Naive thymus-derived CD8-positive, alpha-beta T cell (primary cell): ENCODE data around the gene PALLD. TPM values are rescaled to one million over a fixed set of nuclear protein-coding genes. Genes with fewer than 3 reads are reported as not detected.

Experiments used
- ATAC-seq, 2 donors: fragments of 150-1000 bp; cut with Tn5 transposase in 1 of 2; sonication (Bioruptor Pico), chemical (Tn5 transposase) in 1 of 2; 1 replicate in 1 of 2; 2 replicates in 1 of 2; pipeline ENCODE4 v1.10.0; 2021; ENCODE audit warnings: mild to moderate bottlenecking in 2 of 2, moderate library complexity in 2 of 2
- POLR2A ChIA-PET: fragments of 350-600 bp; sonication (Branson Sonifier 250); formaldehyde crosslinking; loops from one replicate; lab custom pipeline; 2021; ENCODE audit warnings: antibody characterized with exemption; lab: Charles Lee
- DNase-seq, 10 donors: peaks; one replicate each; pipeline versions ENCODE4 v3.0.0 to v3.0.0-alpha.2; 2020 to 2022
- H3K27ac Mint-ChIP-seq, 10 donors: one replicate each; pipeline ENCODE4 v1.8.0; 2020 to 2022; ENCODE audit warnings: mild to moderate bottlenecking in 10 of 10, mixed read lengths in 10 of 10, moderate library complexity in 4 of 10, inconsistent platforms in 1 of 10
- H3K27me3 Mint-ChIP-seq, 5 donors: one replicate each; pipeline ENCODE4 v1.8.0; 2021 to 2022; ENCODE audit warnings: mixed read lengths in 5 of 5
- H3K36me3 Mint-ChIP-seq, 3 donors: one replicate each; pipeline ENCODE4 v1.8.0; 2020 to 2022; ENCODE audit warnings: mixed read lengths in 3 of 3, mild to moderate bottlenecking in 2 of 3, inconsistent platforms in 1 of 3
- H3K4me1 Mint-ChIP-seq, 4 donors: one replicate each; pipeline ENCODE4 v1.8.0; 2021 to 2022; ENCODE audit warnings: mixed read lengths in 4 of 4
- H3K4me3 Mint-ChIP-seq, 10 donors: one replicate each; pipeline ENCODE4 v1.8.0; 2020 to 2022; ENCODE audit warnings: mild to moderate bottlenecking in 10 of 10, mixed read lengths in 10 of 10, moderate library complexity in 6 of 10, inconsistent platforms in 1 of 10
- H3K9me3 Mint-ChIP-seq, 9 donors: one replicate each; pipeline ENCODE4 v1.8.0; 2020 to 2022; ENCODE audit warnings: mixed read lengths in 9 of 9, mild to moderate bottlenecking in 3 of 9, inconsistent platforms in 1 of 9, moderate library complexity in 1 of 9
- polyA plus RNA-seq, 3 donors: library from polyadenylated mRNA; unstranded; fragments of 300-500 nt; fragmentation: Illumina TruSeq; gene quantifications; one replicate each; pipeline ENCODE4 v1.2.3, GENCODE V29; 2021
- total RNA-seq, 8 experiments: library from RNA in 2 of 8; stranded (reverse) in 2 of 8; gene quantifications; one replicate each; pipeline ENCODE4 v1.2.3 and lab custom pipeline; 2021 to 2026

The PALLD gene
- total and polyA plus RNA-seq, 5 experiments from 2014 or later, result 0.08 to 0.34 (median 0.32) TPM; not detected in 2

DNA sequence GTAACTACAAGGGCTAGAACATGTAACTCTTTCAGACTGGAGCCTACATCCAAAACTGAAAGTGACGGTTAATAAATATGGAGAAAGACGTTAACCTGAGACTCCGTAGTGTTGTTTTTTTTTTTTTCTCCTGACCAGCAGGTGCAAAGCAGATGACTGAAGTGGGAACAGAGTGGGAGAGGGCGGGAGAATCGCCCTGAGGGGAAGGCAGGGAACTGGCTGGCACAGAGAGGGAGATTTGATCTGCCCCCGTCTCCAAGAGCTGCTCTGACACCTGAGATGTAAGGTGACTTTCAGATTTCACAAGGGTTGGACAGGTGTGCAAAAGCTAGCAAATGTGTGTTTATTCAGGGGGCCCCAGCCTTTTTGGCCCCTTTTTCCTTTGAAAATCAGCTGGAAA, 180.2 kb downstream of the PALLD start:
- Mint-ChIP-seq H3K9me3 (no peaks in the 10 kb centered on the region), H3K4me1 (no peaks in the 10 kb centered on the region), H3K27me3 (peaks cover 0 to 30% (median 14%) of the 10 kb centered on the region in 5 donors), H3K36me3 (no peaks in the 10 kb centered on the region), H3K27ac (no peak overlapping the region), H3K4me3 (no peak overlapping the region)
- no peak for DNase-seq
- ATAC-seq, result no peak
- POLR2A ChIA-PET, result no interaction called here

DNA sequence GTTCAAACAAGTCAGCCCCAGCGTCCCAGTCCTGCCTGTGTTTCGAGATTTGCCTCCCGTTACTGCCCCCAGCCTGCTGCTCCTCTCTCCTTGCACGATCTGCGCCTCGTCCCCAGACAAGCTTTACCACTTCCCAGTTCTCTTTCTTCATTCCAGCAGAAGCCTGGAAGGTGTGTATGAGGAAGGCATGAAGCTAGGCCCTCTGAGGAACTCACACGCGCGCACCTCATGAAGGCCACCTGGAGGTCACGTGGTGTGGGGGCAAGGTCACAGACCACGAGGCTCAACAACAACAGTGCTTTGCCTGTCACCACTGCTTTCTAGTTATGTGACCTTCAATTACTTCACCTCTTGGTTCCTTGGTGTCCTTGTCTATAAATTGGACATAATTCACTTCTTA, 181.0 kb downstream of the PALLD start:
- Mint-ChIP-seq H3K9me3 (no peaks in the 10 kb centered on the region), H3K36me3 (no peaks in the 10 kb centered on the region), H3K4me3 (no peak overlapping the region), H3K27me3 (peaks cover 0 to 30% (median 14%) of the 10 kb centered on the region in 5 donors), H3K4me1 (no peaks in the 10 kb centered on the region), H3K27ac (no peak overlapping the region)
- ATAC-seq (no peak), DNase-seq (no peak)
- POLR2A ChIA-PET, result no interaction called here

DNA sequence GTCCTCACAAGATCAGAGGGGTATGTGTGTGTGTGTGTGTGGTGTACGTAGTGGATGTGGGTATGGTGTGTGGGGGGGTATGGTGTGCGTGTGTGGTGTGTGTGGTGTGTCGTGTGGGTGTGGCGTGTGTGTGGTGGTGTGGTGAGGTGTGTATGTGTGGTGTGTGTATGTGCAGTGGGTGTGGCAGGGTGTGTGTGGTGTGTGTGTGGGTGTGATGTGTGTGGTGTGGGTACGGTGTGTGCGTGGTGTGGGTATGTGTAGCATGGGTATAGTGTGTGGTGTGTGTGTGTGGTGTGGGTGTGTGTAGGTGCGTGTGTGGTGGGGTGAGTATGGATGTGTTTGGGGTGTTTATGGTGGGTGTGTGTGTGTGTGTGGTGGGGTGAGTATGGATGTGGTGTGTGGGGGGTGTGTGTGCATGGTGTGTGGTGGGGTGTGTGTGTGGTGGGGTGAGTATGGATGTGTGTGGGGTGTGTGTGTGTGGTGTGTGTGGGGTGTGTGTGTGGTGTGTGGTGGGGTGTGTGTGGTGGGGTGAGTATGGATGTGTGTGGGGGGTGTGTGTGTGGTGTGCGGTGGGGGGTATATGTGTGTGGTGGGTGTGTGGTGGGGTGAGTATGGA, 182.0 kb downstream of the PALLD start:
- Mint-ChIP-seq H3K9me3 (no peaks in the 10 kb centered on the region), H3K36me3 (no peaks in the 10 kb centered on the region), H3K27me3 (peaks cover 0 to 30% (median 14%) of the 10 kb centered on the region in 5 donors), H3K27ac (no peak overlapping the region), H3K4me1 (no peaks in the 10 kb centered on the region), H3K4me3 (no peak overlapping the region)
- no peak for ATAC-seq
- DNase-seq, result no peak
- POLR2A ChIA-PET, result no interaction called here

DNA sequence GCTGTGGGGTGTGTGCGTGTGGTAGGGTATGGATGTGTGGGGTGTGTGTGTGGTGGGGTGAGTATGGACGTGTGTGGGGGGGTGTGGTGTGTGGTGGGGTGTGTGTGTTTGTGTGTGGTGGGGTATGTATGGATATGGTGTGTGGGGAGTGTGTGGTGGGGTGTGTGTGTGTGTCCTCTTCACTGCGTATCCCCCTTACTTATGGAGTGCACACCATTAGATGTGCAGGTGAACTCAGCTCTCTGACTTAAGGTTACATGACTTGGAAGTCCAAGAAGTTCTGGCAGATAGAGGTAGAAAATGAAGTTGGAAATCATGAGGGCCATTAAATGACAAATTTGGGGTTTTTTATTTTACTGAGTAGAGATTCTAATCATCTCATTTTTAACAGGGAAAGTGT, 182.5 kb downstream of the PALLD start:
- Mint-ChIP-seq H3K36me3 (no peaks in the 10 kb centered on the region), H3K4me3 (no peak overlapping the region), H3K27ac (no peak overlapping the region), H3K4me1 (no peaks in the 10 kb centered on the region), H3K9me3 (no peaks in the 10 kb centered on the region), H3K27me3 (peaks cover 0 to 30% (median 14%) of the 10 kb centered on the region in 5 donors)
- ATAC-seq, result no peak
- no peak for DNase-seq
- POLR2A ChIA-PET, result no interaction called here

DNA sequence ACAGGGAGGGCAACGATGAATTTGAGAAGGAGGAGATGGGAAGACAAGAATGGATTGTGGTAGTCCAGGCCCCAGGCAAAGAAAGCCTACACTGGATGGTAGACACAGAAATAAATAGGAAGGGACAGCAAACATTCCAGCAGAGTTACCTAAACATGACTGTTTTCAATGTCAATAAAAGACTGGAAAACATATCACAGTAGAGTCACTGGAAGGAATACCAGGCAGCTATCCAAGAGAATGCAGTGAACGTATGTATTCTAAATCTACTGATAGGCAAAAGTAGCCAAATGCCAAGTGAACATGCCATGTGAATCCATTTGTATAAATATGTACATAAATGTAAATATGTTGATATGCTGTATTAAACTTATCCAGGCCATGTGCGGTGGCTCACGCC, 183.0 kb downstream of the PALLD start:
- POLR2A ChIA-PET, result no interaction called here
- Mint-ChIP-seq H3K4me3 (no peak overlapping the region), H3K9me3 (no peaks in the 10 kb centered on the region), H3K36me3 (no peaks in the 10 kb centered on the region), H3K4me1 (no peaks in the 10 kb centered on the region), H3K27ac (no peak overlapping the region), H3K27me3 (peaks cover 0 to 30% (median 14%) of the 10 kb centered on the region in 5 donors)
- no peak for ATAC-seq
- no peak for DNase-seq

DNA sequence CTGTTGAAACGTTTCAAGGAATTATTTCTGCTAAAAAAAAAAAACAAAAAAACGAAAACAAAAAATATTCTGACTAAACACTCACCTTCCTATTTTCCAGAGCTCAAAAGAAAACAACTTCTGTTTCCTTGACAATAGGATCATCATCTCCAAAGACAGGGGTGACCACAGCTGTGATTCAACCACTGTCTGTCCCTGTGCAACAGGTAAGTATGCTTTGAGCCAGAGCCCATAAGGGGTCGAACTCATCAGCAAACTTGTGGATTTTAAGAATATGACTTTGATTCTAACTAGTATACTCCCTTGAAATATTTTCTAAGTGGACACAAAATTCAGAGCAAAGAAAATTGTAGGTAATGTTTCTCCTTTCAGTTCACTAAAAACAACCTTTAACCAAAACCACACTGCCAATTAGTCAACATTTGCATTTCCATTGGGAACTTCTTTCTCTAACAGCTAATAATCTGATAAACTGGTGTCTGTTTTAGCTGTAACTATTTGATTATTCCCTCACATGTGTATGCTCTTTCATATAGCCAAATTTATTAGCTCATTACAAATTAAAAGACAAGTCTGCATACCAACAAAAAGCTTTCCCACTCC, 186.1 kb downstream of the PALLD start:
- no peak overlapping the region for H3K4me3 Mint-ChIP-seq
- POLR2A ChIA-PET, result no interaction called here
- H3K36me3 Mint-ChIP-seq, result no peaks in the 10 kb centered on the region
- H3K9me3 Mint-ChIP-seq, result no peaks in the 10 kb centered on the region
- no peak for DNase-seq
- H3K4me1 Mint-ChIP-seq, result no peaks in the 10 kb centered on the region
- no peak overlapping the region for H3K27ac Mint-ChIP-seq
- H3K27me3 Mint-ChIP-seq, result peaks cover 0 to 15% (median 9%) of the 10 kb centered on the region in 5 donors
- no peak for ATAC-seq

DNA sequence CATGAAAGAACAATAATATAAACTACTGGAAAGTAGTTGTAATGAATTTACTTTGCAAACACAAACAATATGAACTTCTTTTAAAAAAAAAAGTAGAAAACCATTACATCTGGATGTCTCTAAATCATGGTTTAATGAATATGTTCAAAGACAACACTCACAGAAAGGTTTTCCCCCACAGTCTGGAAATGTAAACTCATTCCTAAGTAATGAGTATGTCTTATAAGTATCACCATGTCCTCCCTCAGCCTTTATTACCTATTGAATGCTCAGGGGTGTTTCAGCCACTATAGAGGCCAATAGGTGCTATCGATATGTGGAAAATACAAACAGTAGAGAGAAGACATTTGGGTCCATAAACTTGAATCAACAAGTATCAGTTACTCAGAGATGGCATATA, 186.7 kb downstream of the PALLD start:
- no peaks in the 10 kb centered on the region for H3K9me3 Mint-ChIP-seq
- H3K4me1 Mint-ChIP-seq, result no peaks in the 10 kb centered on the region
- H3K4me3 Mint-ChIP-seq, result no peak overlapping the region
- no peak overlapping the region for H3K27ac Mint-ChIP-seq
- H3K36me3 Mint-ChIP-seq, result no peaks in the 10 kb centered on the region
- POLR2A ChIA-PET, result no interaction called here
- H3K27me3 Mint-ChIP-seq, result peaks cover 0 to 9% (median 5%) of the 10 kb centered on the region in 5 donors
- ATAC-seq (no peak), DNase-seq (no peak)

DNA sequence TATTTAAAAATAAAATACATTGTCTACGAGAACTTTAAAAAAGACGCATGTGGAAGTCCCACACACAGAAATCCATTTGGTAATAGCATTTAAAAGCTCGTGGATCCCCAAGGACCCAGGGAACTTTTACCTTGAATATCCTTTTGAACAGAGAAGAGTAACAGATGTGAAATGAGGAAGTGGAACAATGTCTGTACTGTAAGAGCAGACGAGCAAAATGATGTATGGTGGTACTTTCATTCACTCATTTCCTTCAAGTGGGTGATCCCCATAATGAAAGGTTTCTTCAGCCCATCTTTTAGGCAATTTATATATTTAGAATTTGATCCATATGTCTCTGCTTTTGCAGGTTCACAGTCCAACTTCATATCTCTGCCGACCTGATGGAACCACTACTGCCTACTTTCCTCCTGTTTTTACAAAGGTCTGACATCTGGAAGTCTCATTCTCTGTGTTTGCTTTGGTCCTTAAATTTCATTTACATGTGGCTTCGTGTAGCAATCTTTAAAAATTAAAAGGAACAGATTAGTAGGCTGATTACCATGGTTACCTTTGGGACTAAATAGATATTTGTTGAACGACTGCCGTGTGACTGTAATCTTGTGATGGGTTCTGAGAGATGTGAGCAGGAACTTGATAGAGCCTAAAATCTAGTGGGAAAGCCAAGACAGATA, 188.4 kb downstream of the PALLD start:
- no peak for ATAC-seq
- Mint-ChIP-seq H3K27ac (no peak overlapping the region), H3K9me3 (no peaks in the 10 kb centered on the region), H3K36me3 (no peaks in the 10 kb centered on the region), H3K4me3 (no peak overlapping the region), H3K27me3 (peaks cover 0 to 5% (median 2%) of the 10 kb centered on the region in 5 donors), H3K4me1 (no peaks in the 10 kb centered on the region)
- DNase-seq, result no peak
- POLR2A ChIA-PET, result no interaction called here

DNA sequence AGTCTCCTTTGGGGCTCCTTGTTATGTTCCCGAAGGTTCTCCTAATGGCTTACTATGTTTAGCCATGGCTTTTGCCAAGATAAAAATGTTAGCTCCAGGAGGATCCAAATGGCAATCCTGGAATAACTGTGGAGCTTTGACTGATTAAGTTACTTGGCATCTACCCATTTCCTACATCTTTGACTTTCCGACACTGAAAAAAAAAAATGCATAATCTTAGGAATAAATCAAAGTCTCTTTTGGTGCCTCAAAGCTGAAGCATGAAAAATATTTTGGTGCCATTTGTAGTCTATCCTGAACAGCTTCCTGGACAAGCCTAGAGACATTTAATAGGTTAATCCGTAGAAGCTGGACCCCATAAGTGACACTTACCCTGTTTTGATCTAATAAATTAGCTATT, 191.7 kb downstream of the PALLD start:
- Mint-ChIP-seq H3K36me3 (no peaks in the 10 kb centered on the region), H3K9me3 (no peaks in the 10 kb centered on the region), H3K4me1 (no peaks in the 10 kb centered on the region), H3K4me3 (no peak overlapping the region), H3K27me3 (peaks cover 0 to 15% (median 2%) of the 10 kb centered on the region in 5 donors), H3K27ac (no peak overlapping the region)
- POLR2A ChIA-PET, result interaction anchor here (0.7 kb wide), 1 partner anchor 67 kb away, joined by 3 read pairs; no protein-coding TSS in a partner anchor
- DNase-seq (no peak), ATAC-seq (no peak)

DNA sequence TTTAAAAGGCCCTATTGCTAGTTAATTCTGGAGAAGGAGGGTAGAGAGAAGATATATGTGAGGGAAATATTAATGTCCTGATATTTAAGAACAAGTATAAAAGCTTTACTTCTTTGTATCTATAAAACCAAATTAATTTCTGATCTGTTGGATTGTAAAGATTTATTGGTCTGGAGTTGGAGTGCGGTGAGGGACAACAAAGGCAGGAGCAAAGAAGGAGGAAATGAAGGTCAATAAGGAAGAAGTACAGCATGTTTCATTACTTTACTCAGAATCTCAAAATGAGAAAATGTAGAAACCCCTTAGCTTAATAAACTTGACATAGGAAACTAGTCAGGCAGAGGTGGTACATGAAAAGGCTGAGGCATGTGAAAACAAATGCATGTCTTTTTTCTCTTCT, 192.9 kb downstream of the PALLD start:
- no peaks in the 10 kb centered on the region for H3K9me3 Mint-ChIP-seq
- no peak for ATAC-seq
- POLR2A ChIA-PET, result no interaction called here

DNA sequence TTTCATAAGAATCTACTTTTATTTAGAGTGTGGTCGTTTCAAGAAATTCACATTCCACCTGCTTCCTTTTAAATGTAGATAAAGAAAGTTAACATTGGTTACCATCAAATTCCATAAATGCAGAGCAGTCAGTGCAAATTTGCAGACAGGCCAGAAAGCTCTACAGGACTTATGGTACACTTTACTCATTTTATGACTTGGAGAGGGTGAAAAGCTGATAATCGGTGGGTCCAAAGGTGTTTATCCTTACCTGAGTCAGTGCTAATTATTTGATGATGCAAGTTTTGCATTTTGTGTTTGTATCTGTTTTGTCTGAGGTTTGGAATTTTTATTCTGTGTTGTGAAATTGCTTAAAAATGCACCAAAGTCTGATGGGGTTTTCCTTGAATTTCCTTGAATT, 193.3 kb downstream of the PALLD start:
- H3K9me3 Mint-ChIP-seq, result no peaks in the 10 kb centered on the region
- no peak overlapping the region for H3K4me3 Mint-ChIP-seq
- H3K27ac Mint-ChIP-seq, result no peak overlapping the region
- no peaks in the 10 kb centered on the region for H3K4me1 Mint-ChIP-seq
- peaks cover 0 to 15% (median 7%) of the 10 kb centered on the region in 5 donors for H3K27me3 Mint-ChIP-seq
- POLR2A ChIA-PET, result no interaction called here
- DNase-seq (no peak), ATAC-seq (no peak)
- H3K36me3 Mint-ChIP-seq, result no peaks in the 10 kb centered on the region

More for the DNA sequence above, 192.9 kb downstream of the PALLD start:
- no peaks in the 10 kb centered on the region for H3K4me1 Mint-ChIP-seq
- H3K27me3 Mint-ChIP-seq, result peaks cover 0 to 15% (median 6%) of the 10 kb centered on the region in 5 donors
- no peaks in the 10 kb centered on the region for H3K36me3 Mint-ChIP-seq
- no peak overlapping the region for H3K27ac Mint-ChIP-seq
- no peak for DNase-seq
- no peak overlapping the region for H3K4me3 Mint-ChIP-seq

DNA sequence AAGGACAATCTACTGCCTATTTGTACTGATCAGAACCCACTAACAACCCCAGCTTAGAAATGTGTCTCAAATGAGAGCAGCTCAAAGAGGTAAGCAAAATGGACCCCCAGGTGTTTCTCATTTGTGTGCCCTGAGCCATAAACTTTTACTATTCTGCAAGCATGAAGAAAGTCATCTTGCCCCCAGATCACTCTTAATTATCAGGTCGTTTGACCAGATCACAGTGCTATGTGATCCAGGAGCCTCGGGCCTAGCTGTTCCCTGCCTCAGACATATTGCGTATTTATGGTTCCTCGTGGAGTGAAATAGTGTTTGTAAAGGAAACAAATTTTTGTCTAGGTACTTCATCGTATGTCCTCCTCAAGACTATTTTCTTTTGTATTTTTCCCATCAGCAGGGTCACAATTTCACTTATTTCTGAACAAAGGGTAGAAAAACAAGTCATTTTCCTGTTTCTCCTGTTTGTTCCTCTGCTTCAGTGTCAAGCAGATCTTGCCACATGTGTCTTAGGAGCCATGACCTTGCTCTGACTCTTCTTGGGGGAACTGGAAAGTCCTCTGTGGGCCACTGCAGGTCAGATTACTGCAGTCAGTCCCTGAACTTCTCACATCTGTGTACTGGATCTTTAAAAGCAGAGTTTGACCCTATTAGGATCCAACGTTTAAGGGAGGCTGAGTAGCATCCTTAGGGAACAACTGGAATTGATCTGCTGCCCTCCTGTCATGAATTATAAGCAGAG, 194.9 kb downstream of the PALLD start:
- no peak for ATAC-seq
- no peak overlapping the region for H3K27ac Mint-ChIP-seq

More for the DNA sequence above, 194.9 kb downstream of the PALLD start:
- no peaks in the 10 kb centered on the region for H3K4me1 Mint-ChIP-seq
- POLR2A ChIA-PET, result no interaction called here
- no peaks in the 10 kb centered on the region for H3K36me3 Mint-ChIP-seq
- H3K9me3 Mint-ChIP-seq, result no peaks in the 10 kb centered on the region
- peaks cover 0 to 14% (median 7%) of the 10 kb centered on the region in 5 donors for H3K27me3 Mint-ChIP-seq
- H3K4me3 Mint-ChIP-seq, result no peak overlapping the region
- DNase-seq, result no peak
